HUES6 (cell line): Measurements from ENCODE around the gene ATAD3C.
A peak's percentile ranks its signal among the peaks of the same experiment; 100 is the strongest.
"Not testable (repeated sequence)": the region's sequence is repeated elsewhere in the genome, so short reads cannot be mapped to it uniquely, and the experiment has no call there.

Experiments
- H3K27ac ChIP-seq: 2 replicates; pipeline ENCODE4 v1.7.0; 2013; ENCODE audit warnings: low read depth, mild to moderate bottlenecking, low read length, inconsistent platforms
- H3K27me3 ChIP-seq: 2 replicates; pipeline ENCODE4 v1.6.1; 2013; ENCODE audit warnings: low read length; ENCODE audit not compliant: control insufficient read depth, insufficient read depth
- H3K36me3 ChIP-seq: 2 replicates; pipeline ENCODE4 v1.6.1; 2013; ENCODE audit warnings: low read length; ENCODE audit not compliant: control insufficient read depth, insufficient read depth
- H3K4me1 ChIP-seq: 2 replicates; pipeline ENCODE4 v1.6.1; 2013; ENCODE audit warnings: low read length; ENCODE audit not compliant: control insufficient read depth, insufficient read depth
- H3K4me3 ChIP-seq: 2 replicates; pipeline ENCODE4 v1.5.1; 2013; ENCODE audit warnings: low read depth, low read length
- H3K9ac ChIP-seq: one replicate; pipeline ENCODE4 v1.6.1; 2013; ENCODE audit warnings: mild to moderate bottlenecking, low read length
- H3K9me3 ChIP-seq: 2 replicates; pipeline ENCODE4 v1.6.1; 2013; ENCODE audit warnings: low read depth, low read length; ENCODE audit not compliant: control insufficient read depth, insufficient read depth

The ATAD3C gene, protein sequence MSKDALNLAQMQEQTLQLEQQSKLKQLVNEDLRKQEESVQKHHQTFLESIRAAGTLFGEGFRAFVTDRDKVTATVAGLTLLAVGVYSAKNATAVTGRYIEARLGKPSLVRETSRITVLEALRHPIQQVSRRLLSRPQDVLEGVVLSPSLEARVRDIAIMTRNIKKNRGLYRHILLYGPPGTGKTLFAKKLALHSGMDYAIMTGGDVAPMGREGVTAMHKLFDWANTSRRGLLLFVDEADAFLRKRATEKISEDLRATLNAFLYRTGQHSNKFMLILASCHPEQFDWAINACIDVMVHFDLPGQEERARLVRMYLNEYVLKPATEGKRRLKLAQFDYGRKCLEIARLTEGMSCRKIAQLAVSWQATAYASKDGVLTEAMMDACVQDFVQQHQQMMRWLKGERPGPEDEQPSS

DNA sequence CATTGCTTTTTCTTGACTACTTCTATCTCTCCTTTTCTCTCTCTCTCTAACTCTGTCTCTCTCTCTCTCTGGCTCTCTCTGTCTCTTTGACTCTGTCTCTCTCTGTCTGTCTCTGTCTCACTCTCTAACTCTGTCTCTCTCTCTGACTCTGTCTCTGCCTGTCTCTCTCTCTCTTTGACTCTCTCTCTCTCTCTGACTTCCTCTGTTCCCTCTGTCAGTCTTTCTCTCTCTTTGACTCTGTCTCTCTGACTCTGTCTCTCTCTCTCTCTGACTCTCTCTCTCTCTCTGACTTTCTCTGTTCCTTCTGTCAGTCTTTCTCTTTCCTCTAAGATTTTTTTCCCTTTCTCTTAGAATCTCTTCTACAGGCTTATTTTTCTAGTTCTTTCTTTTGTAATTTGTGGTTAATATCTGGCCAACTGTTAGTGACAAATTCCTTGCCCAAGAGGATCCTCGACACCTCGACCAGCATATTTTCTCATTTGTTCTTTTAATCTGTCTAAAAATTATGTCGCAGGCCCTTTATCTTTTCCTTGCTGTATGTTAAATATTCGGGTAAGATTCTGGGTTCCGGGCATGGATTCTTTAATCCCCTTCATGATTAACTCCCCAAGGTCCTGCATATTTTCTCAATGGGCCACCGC is at the start of gene ATAD3C:
TSS of gene ATAD3C (plus strand) at position 591 of the 641 bp plus-strand sequence. CDS start 995 bp downstream, outside the sequence.
- no peaks in the 10 kb centered on the region for H3K36me3 ChIP-seq

GRCh38 chr1:1399872-1400575 is 49.5 kb upstream of the ATAD3C start:
- Histone ChIP-seq H3K4me1 (peaks cover 12% of the 10 kb centered on the region), H3K36me3 (peaks cover 77% of the 10 kb centered on the region), H3K4me3 (peak overlapping the region; percentile 99), H3K27me3 (no peaks in the 10 kb centered on the region), H3K27ac (peak overlapping the region; percentile 92), H3K9me3 (no peaks in the 10 kb centered on the region), H3K9ac (peak overlapping the region; percentile 97)

More for the DNA sequence above, at the start of gene ATAD3C:
- Histone ChIP-seq H3K27me3 (no peaks in the 10 kb centered on the region), H3K9me3 (no peaks in the 10 kb centered on the region), H3K9ac (no peak within 1 kb of the TSS), H3K4me1 (no peaks in the 10 kb centered on the region), H3K4me3 (no peak within 1 kb of the TSS), H3K27ac (no peak within 1 kb of the TSS)

GRCh38 chr1:1400576-1401456 is 48.7 kb upstream of the ATAD3C start:
- H3K27me3 ChIP-seq: no peaks in the 10 kb centered on the region
- no peak overlapping the region for H3K27ac ChIP-seq
- H3K4me1 ChIP-seq: peaks cover 12% of the 10 kb centered on the region
- no peaks in the 10 kb centered on the region for H3K9me3 ChIP-seq
- peak overlapping the region; percentile 99 for H3K4me3 ChIP-seq
- H3K9ac ChIP-seq: peak overlapping the region; percentile 97
- H3K36me3 ChIP-seq: peaks cover 77% of the 10 kb centered on the region

DNA sequence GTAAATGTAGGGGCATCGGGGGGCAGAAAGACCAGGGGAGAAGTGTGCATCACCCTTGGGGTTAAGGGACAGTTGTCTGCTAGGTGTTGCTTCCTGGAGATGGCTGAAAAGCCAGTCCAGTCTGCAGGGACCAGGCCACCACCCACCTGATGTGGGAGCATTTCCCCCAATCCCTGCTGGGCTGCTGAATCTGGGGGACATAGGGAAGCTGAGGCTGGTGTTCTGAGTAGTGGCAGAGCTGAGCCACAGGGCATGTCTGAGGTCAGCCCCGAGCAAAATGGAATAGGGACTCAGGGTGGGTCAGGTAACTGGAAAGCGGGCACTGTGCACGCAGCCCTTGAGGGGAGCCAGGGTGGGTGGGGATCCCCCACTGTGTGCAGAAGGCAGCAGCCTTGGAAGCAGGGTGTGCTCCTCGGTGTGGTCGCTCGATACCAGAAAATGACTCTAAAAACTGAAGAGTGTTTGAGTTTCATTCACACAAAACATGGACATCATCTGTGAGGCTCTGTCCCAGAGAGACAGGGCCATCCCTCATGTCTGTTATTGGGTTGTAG is 48.0 kb upstream of the ATAD3C start:
- Histone ChIP-seq H3K9ac (no peak overlapping the region), H3K4me3 (no peak overlapping the region), H3K36me3 (peaks cover 80% of the 10 kb centered on the region), H3K4me1 (peaks cover 18% of the 10 kb centered on the region), H3K27me3 (no peaks in the 10 kb centered on the region), H3K9me3 (no peaks in the 10 kb centered on the region), H3K27ac (no peak overlapping the region)

GRCh38 chr1:1402072-1402900 is 47.2 kb upstream of the ATAD3C start:
- peaks cover 18% of the 10 kb centered on the region for H3K4me1 ChIP-seq
- H3K36me3 ChIP-seq: peaks cover 75% of the 10 kb centered on the region
- H3K27ac ChIP-seq: no peak overlapping the region
- no peaks in the 10 kb centered on the region for H3K27me3 ChIP-seq
- H3K4me3 ChIP-seq: no peak overlapping the region
- H3K9ac ChIP-seq: no peak overlapping the region
- H3K9me3 ChIP-seq: no peaks in the 10 kb centered on the region

DNA sequence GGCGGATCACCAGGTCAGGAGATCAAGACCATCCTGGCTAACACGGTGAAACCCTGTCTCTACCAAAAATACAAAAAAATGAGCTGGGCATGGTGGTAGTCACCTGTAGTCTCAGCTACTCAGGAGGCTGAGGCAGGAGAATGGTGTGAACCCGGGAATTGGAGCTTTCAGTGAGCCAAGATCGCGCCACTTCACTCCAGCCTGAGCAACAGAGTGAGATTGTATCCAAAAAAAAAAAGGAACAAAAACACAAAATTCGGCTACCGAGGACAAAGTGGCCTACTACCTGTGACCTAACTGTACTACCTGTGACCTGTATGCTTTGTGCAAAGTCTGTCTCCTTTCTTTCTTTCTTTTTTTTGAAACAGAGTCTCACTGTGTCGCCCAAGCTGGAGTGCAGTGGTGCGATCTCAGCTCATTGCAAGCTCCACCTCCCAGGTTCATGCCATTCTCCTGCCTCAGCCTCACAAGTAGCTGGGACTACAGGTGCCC is 46.5 kb upstream of the ATAD3C start:
- not testable (repeated sequence) for H3K27me3 ChIP-seq, H3K9me3 ChIP-seq, H3K4me3 ChIP-seq, H3K27ac ChIP-seq, H3K9ac ChIP-seq
- peaks cover 15% of the 10 kb centered on the region for H3K4me1 ChIP-seq
- peaks cover 72% of the 10 kb centered on the region for H3K36me3 ChIP-seq

- Histone ChIP-seq H3K4me3 (no peak overlapping the region), H3K9me3 (no peaks in the 10 kb centered on the region), H3K9ac (no peak overlapping the region), H3K4me1 (peaks cover 15% of the 10 kb centered on the region), H3K27ac (no peak overlapping the region), H3K36me3 (peaks cover 73% of the 10 kb centered on the region), H3K27me3 (no peaks in the 10 kb centered on the region)
Measured at GRCh38 chr1:1403653-1404052, 45.8 kb upstream of the ATAD3C start.

DNA sequence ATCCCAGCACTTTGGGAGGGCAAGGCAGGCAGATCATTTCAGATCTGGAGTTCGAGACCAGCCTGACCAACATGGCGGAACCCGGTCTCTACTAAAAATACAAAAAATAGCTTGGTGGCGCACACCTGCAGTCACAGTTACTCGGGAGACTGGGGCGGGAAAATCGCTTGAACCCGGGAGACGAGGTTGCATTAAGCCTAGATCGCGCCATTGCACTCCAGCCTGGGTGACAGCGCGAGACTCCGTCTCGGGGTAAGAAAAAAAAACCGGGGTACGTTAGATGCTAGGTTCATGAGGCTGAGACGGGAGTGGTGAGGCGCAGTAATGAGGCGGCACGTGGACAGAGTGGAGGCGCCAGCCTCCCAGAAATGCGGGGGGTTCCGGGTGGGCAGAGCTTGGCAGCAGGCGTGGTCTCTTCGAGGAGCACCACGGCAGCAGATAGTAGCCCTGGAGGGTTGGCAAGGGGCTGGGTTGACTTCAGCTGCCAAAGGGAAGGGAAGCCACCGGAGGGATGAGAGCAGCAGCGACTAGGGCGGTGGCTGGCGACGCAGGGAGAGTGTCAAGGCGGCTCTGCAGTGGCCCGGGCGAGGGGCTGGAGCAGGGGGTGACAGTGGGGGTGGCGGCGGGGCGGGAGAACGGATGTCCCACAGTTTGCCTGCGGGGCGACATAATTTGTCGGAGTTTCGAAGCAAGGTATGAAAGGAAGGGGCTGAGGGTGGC is 43.2 kb upstream of the ATAD3C start:
- H3K36me3 ChIP-seq: peaks cover 59% of the 10 kb centered on the region

GRCh38 chr1:1406821-1407635 is 42.5 kb upstream of the ATAD3C start, which contains the start of gene MRPL20:
TSS of gene MRPL20 (minus strand) at chr1:1407293. CDS start at chr1:1407217, 76 bp downstream.
- Histone ChIP-seq H3K36me3 (peaks cover 56% of the 10 kb centered on the region), H3K27ac (peak within 1 kb of the TSS; percentile 97), H3K4me1 (peaks cover 36% of the 10 kb centered on the region), H3K27me3 (no peaks in the 10 kb centered on the region), H3K9ac (peak within 1 kb of the TSS; percentile 99), H3K9me3 (peaks cover 5% of the 10 kb centered on the region), H3K4me3 (peak within 1 kb of the TSS; percentile 98)

More for the DNA sequence above, 43.2 kb upstream of the ATAD3C start:
- no peaks in the 10 kb centered on the region for H3K9me3 ChIP-seq
- H3K4me3 ChIP-seq: peak overlapping the region; percentile 98
- peak overlapping the region; percentile 97 for H3K27ac ChIP-seq
- peaks cover 32% of the 10 kb centered on the region for H3K4me1 ChIP-seq
- H3K27me3 ChIP-seq: no peaks in the 10 kb centered on the region
- peak overlapping the region; percentile 99 for H3K9ac ChIP-seq
